ENCODE measurements around the gene ESYT2.

GRCh38 chr7:158722574-158723237 is 106.6 kb downstream of the ESYT2 start:
- no peak for TF ChIP-seq CTCF (IDR thresholded peaks at IDR 0.05)
- TF ChIP-seq EP300 (IDR thresholded peaks at IDR 0.05): no peak
- TF ChIP-seq POLR2AphosphoS5 (IDR thresholded peaks at IDR 0.05): no peak
